ENCODE results near the gene TECPR2.

DNA sequence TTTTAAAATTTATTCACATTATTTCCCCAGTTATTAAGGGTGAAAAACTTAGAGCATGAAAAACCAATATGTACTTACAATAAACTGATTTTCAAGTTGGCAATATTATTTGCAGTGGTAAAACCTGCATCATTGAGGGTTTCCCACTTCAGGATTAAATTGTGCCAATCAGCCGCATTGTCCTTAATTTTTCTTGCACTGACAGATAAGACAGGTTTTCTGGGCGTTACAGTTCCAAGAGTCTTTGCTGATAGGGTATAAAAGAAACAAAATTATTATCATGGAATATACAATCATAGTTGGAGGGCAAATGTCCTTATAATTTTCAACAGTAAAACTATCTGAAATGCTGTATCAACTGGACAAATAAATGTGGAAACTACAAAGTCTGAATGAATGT, 3.4 kb upstream of the TECPR2 start:
- TF ChIP-seq, protein P1, sequence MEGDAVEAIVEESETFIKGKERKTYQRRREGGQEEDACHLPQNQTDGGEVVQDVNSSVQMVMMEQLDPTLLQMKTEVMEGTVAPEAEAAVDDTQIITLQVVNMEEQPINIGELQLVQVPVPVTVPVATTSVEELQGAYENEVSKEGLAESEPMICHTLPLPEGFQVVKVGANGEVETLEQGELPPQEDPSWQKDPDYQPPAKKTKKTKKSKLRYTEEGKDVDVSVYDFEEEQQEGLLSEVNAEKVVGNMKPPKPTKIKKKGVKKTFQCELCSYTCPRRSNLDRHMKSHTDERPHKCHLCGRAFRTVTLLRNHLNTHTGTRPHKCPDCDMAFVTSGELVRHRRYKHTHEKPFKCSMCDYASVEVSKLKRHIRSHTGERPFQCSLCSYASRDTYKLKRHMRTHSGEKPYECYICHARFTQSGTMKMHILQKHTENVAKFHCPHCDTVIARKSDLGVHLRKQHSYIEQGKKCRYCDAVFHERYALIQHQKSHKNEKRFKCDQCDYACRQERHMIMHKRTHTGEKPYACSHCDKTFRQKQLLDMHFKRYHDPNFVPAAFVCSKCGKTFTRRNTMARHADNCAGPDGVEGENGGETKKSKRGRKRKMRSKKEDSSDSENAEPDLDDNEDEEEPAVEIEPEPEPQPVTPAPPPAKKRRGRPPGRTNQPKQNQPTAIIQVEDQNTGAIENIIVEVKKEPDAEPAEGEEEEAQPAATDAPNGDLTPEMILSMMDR (IDR thresholded peaks at IDR 0.05; ENCODE audit: low read depth, low read length, missing input control), result no peak
- TF ChIP-seq GABPA (IDR thresholded peaks at IDR 0.05 in 1 of 2, conservative IDR thresholded peaks at IDR 0.05 in 1 of 2) (no peak), YY1 (IDR thresholded peaks at IDR 0.05) (no peak)
